ENCODE data around the gene PPAT.
A peak's percentile ranks its signal among the peaks of the same experiment; 100 is the strongest.
"Not testable (repeated sequence)": the region's sequence is repeated elsewhere in the genome, so short reads cannot be mapped to it uniquely, and the experiment has no call there.

Gene PPAT

GRCh38 chr4:56372774-56373173, 62.6 kb downstream of the PPAT start:
- TF ChIP-seq CTCF (IDR thresholded peaks at IDR 0.05; ENCODE audit: insufficient read depth, low read length), result no peak
- no peak for TF ChIP-seq GABPA (IDR thresholded peaks at IDR 0.05; ENCODE audit: low read depth)
- H3K27me3 ChIP-seq (ENCODE audit: insufficient read depth, poor library complexity, severe bottlenecking), result no peaks in the 10 kb centered on the region
- no peak for DNase-seq (ENCODE audit: low read depth in 1 of 2, low spot score in 1 of 2)
- no peak overlapping the region for H3K4me3 ChIP-seq (replicated peaks; ENCODE audit: insufficient read depth, low read length)
- no peak overlapping the region for H3K27ac ChIP-seq (replicated peaks)

- H3K4me3 ChIP-seq (replicated peaks; ENCODE audit: insufficient read depth, low read length), result no peak overlapping the region
- DNase-seq (ENCODE audit: low read depth in 1 of 2, low spot score in 1 of 2), result no peak
- H3K27me3 ChIP-seq (ENCODE audit: insufficient read depth, poor library complexity, severe bottlenecking), result no peaks in the 10 kb centered on the region
- no peak overlapping the region for H3K27ac ChIP-seq (replicated peaks)
- no peak for TF ChIP-seq GABPA (IDR thresholded peaks at IDR 0.05; ENCODE audit: low read depth)
Measured at GRCh38 chr4:56371426-56372220, 63.8 kb downstream of the PPAT start.

DNA sequence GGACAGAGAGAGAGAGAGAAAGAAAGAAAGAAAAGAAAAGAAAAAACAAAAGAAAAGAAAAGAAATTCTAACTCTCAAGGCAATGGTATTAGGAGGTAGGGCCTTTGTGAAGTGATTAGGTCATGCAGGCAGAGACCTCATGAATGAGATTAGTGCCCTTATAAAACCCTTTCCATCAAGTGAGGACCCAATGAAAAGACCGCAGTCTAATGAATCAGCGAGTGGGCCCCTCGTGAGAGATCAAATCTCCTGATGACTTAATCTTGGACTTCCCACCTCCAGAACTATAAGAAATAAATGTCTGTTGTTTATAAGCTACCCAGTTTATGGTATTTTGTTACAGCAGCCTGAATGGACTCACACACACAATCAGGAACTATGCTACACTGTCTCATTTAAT, 65.0 kb downstream of the PPAT start:
- no peaks in the 10 kb centered on the region for H3K27me3 ChIP-seq (ENCODE audit: insufficient read depth, poor library complexity, severe bottlenecking)
- no peak for TF ChIP-seq SPI1 (IDR thresholded peaks at IDR 0.05; ENCODE audit: borderline replicate concordance, low read depth)
- no peak for TF ChIP-seq GABPA (IDR thresholded peaks at IDR 0.05; ENCODE audit: low read depth)
- TF ChIP-seq REST (IDR thresholded peaks at IDR 0.05; ENCODE audit: insufficient replicate concordance, low read depth), result no peak
- no peak for TF ChIP-seq POLR2AphosphoS5 (IDR thresholded peaks at IDR 0.05; ENCODE audit: low read depth)
- TF ChIP-seq CTCF (IDR thresholded peaks at IDR 0.05; ENCODE audit: insufficient read depth, low read length), result no peak
- no peak overlapping the region for H3K4me3 ChIP-seq (replicated peaks; ENCODE audit: insufficient read depth, low read length)
- H3K27ac ChIP-seq (replicated peaks), result no peak overlapping the region
- no peak for DNase-seq (ENCODE audit: low read depth in 1 of 2, low spot score in 1 of 2)

DNA sequence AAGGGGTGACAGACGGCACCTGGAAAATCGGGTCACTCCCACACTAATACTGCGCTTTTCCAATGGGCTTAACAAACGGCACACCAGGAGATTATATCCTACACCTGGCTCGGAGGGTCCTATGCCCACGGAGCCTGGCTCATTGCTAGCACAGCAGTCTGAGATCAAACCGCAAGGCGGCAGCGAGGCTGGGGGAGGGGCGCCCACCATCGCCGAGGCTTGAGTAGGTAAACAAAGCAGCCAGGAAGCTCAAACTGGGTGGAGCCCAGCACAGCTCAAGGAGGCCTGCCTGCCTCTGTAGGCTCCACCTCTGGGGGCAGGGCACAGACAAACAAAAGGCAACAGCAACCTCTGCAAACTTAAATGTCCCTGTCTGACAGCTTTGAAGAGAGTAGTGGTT, 72.4 kb downstream of the PPAT start:
- DNase-seq (ENCODE audit: low read depth in 1 of 2, low spot score in 1 of 2); H3K27me3 ChIP-seq (ENCODE audit: insufficient read depth, poor library complexity, severe bottlenecking); H3K27ac ChIP-seq (replicated peaks); H3K4me3 ChIP-seq (replicated peaks; ENCODE audit: insufficient read depth, low read length): not testable (repeated sequence)

DNA sequence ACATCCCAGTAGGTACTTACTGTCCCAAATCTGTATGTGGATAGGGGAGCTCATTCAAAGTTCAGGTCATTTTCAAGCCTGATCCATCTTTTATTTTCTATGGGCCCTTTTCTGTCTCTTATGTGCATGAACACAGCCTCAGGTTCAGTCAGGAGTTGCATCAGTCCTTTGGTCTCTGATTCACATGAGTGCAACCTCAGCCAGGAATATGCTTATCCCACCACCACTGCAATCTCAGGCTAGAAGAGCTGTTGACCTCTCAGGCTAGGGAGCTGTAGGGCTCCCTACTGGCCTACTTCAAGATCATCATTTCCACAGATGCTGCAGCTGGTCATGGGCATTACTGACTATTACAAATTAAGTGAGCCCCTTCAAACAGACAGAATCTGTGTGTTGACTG, 75.3 kb downstream of the PPAT start:
- no peaks in the 10 kb centered on the region for H3K27me3 ChIP-seq (ENCODE audit: insufficient read depth, poor library complexity, severe bottlenecking)
- H3K4me3 ChIP-seq (replicated peaks; ENCODE audit: insufficient read depth, low read length), result no peak overlapping the region
- TF ChIP-seq SPI1 (IDR thresholded peaks at IDR 0.05; ENCODE audit: borderline replicate concordance, low read depth), result no peak
- no peak for TF ChIP-seq GABPA (IDR thresholded peaks at IDR 0.05; ENCODE audit: low read depth)
- TF ChIP-seq POLR2AphosphoS5 (IDR thresholded peaks at IDR 0.05; ENCODE audit: low read depth), result no peak
- no peak for TF ChIP-seq REST (IDR thresholded peaks at IDR 0.05; ENCODE audit: insufficient replicate concordance, low read depth)
- TF ChIP-seq CTCF (IDR thresholded peaks at IDR 0.05; ENCODE audit: insufficient read depth, low read length), result no peak
- H3K27ac ChIP-seq (replicated peaks), result no peak overlapping the region
- peak in 1 of 2 experiments; percentile 3 for DNase-seq (ENCODE audit: low read depth in 1 of 2, low spot score in 1 of 2)
